GM18868 (cell line): ENCODE measurements around the gene ZNF33B.
"Not testable (repeated sequence)": the region's sequence is repeated elsewhere in the genome, so short reads cannot be mapped to it uniquely, and the experiment has no call there.

Experiments
- ATAC-seq: cut with Tn5 transposase; IDR thresholded peaks from one replicate; pipeline ENCODE4 v1.9.1; 2021; ENCODE audit warnings: mild to moderate bottlenecking, moderate library complexity; ENCODE audit not compliant: unreplicated experiment

The ZNF33B gene

DNA sequence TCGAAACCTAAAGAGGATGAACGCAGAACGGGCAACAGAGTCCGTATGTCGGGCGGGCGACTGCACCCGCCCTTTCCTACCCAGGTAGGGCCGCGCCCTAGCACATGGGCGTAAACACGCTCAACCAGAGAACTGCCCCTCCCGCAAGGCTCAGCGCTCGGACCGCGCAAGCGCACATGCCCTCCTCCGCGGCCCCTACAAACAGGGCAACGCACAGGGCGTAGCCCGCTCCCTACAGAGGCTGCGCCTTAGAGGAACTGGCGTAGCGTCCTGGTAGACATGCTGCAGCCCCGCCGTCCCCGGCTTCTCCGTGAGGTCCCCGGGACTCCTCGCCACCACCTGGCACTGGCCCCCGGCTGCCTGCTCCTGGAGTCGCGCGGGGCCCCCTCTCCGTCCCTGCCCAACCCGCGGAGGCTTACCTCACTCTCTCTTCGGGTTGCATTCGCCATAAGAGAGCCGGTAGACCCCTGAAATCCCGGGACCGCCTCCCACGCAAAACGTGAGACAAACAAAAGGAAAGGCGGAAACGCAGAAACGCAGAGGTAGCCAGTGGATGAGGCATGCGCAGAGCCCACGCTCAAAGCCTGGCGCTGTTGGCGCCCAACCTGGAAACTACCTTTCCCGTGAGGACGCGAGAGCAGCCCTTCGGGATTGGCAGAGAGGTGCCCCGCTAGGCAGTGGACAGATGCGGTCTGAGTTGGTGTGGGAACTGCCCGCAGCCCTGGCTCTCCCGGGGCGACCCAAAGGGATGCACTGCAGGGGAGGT, at the start of gene ZNF33B:
Gene ZNF33B, minus strand, starts transcription at position 516 of the 766 bp plus-strand sequence. CDS start 1,642 bp downstream, outside the sequence.
- ATAC-seq: peak; percentile 91

GRCh38 chr10:42684517-42684916, 46.1 kb upstream of the ZNF33B start:
- ATAC-seq: no peak

- no peak for ATAC-seq
These were observed 41.9 kb upstream of the ZNF33B start for GRCh38 chr10:42680267-42680666.

DNA sequence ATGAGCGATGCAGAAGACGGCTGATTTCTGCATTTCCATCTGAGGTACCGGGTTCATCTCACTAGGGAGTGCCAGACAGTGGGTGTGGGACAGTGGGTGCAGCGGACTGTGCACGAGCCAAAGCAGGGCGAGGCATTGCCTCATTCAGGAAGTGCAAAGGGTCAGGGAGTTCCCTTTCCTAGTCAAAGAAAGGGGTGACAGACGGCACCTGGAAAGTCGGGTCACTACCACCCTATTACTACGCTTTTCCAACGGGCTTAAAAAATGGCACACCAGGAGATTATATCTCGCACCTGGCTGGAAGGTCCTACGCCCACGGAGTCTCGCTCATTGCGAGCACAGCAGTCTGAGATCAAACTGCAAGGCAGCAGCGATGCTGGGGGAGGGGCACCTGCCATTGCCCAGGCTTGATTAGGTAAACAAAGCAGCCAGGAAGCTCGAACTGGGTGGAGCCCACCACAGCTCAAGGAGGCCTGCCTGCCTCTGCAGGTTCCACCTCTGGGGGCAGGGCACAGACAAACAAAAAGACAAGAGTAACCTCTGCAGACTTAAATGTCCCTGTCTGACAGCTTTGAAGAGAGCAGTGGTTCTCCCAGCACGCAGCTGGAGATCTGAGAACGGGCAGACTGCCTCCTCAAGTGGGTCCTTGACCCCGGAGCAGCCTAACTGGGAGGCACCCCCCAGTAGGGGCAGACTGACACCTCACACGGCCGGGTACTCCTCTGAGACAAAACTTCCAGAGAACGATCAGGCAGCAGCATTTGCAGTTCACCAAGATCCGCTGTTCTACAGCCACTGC, 27.0 kb upstream of the ZNF33B start:
- not testable (repeated sequence) for ATAC-seq

DNA sequence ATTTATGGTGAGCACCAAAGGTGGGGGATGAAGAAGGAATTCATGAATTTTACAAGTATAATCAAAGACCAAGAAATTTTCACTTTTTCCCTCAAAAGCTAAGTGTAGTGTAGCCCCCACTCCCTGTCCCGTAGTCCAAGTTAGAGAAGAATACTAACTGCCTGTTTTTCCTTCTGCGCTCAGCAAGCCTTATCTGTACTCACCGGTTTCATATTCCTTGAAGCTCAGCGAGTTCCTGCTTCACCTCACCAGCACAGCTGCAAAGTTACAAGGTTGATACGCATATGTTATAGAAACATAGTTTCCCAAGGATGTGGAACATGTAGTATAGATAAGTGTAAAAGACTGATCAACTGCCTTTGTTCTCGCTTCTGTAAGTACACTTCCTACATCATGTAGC, 16.0 kb upstream of the ZNF33B start:
- no peak for ATAC-seq

DNA sequence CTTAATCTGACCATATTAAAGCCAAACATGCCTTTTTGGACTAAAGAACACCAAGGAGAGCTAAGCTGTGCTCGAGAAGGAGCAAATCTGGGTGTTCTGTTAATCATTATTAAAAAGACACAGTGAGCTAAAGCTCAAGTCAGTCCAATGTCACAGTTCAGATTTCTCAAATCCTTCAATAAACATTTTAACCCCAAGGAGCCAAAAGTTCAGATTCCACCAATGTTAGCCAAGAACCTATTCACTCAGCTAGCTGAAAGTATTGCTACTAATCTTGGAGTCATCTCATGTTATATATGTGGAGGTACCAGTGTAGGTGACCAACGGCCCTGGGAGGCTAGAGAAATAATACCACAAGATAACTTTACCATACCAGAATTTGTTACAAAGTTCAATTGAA, 14.5 kb upstream of the ZNF33B start:
- ATAC-seq: no peak

DNA sequence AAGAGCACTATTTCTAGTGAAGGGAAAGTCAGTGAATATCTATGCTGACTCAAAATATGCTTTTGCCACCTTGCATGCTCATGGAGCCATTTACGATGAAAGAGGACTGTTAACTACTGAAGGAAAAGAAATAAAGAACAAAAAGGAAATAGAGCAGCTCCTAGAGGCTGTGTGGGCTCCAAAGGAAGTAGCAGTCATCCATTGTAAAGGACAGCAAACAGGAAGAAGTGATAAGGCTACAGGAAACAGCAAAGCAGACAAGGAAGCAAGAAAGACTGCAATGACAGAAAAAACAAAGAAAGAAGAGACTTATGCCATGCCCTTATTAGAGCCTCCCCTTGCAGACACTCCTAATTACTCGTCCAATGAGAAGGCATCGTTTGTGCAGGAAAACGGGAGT, 12.0 kb upstream of the ZNF33B start:
- ATAC-seq: no peak

GRCh38 chr10:42648512-42648911, 10.1 kb upstream of the ZNF33B start:
- ATAC-seq: no peak

- no peak for ATAC-seq
These were observed 8.6 kb upstream of the ZNF33B start for GRCh38 chr10:42646687-42647640.

DNA sequence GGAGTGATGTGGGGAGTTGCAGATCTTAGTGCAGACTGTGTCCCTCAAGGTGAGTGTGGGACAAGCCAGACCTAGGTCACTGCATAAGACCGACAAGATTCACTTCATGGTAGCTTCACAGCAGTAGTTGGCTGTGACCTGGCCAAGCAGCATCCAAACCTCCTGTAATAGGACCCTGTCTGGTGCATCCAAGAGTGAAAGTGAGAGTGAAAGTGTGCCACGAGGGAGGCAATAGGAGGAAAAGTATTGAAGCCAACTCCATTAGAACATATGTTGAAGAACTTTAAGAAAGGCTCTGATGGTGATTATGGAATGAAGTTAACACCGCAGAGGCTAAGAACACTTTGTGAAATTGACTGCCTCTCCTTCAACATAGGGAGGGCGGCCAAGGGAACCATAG, 7.8 kb upstream of the ZNF33B start:
- ATAC-seq: no peak

DNA sequence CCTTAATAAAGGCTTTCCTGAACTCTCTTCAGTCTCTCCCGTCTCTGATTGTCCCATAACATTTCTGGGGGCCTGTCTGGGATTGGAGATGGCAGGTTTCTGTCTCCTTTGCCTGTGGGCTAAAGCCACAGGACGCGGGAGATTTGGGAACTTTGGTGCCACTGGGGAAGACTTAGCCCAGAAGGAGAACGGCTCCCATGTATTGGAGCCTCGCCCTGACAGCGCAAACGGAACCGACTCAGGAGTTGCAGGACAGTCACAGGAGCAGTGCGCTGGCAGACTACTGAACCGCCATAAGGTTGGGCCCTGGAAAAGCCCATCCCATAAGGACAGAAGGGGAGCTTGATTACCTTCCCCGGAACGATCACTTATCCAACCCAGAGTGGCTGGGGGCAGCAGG, 7.1 kb upstream of the ZNF33B start:
- no peak for ATAC-seq

DNA sequence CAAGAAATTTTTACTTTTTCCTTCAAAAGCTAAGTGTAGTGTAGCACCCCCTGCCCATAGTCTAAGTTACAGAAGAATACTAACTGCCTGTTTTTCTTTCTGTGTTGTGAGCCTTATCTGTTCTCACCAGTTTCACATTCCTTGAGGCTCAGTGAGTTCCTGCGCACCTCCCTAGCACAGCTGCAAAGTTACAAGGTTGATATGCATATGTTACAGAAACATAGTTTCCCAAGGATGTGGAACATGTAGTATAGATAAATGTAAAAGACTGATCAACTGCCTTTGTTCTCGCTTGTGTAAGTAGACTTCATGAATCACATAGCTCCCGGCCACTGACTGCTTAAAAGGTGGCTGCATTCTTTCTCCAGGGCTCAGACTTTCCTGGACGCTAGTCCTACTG, 6.7 kb upstream of the ZNF33B start:
- no peak for ATAC-seq

GRCh38 chr10:42640610-42641229, 2.4 kb upstream of the ZNF33B start:
- ATAC-seq: no peak

GRCh38 chr10:42638821-42639270, 476 bp upstream of the ZNF33B start:
- ATAC-seq: no peak

DNA sequence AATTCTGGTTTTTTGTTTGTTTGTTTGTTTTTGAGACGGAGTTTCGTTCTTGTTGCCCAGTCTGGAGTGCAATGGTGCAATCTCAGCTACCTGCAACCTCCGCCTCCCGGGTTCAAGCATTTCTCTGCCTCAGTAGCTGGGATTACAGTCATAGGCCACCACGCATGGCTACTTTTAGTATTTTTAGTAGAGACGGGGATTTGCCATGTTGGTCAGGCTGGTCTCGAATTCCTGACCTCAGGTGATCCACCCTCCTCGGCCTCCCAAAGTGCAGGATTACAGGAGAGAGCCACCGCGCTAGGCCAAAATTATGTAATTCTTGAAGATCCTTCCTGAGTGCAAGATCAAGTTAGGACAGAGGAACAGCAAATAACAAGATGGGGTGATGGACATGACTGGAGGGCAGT, 719 bp downstream of the ZNF33B start:
- no peak for ATAC-seq

DNA sequence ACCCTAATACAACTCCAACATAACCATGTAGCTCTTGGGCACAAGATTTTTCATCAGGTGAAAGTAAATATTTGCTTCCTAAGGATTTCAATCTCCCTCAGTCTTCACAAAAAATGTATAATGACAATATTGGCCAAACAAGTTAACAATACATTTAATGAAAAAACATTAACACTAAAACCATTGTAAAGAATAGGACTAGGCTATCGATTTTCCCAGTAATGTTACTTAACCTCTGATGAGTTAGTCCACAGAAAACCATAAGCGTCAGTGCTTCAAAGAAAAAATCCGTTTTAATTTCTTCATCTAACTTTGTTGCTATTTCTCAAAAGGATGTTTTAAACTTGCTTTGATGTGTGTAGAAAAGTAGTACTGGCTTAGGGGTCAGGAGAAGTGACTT, 1.2 kb downstream of the ZNF33B start:
- ATAC-seq: no peak

GRCh38 chr10:42635098-42635497, 3.3 kb downstream of the ZNF33B start:
- ATAC-seq: no peak

DNA sequence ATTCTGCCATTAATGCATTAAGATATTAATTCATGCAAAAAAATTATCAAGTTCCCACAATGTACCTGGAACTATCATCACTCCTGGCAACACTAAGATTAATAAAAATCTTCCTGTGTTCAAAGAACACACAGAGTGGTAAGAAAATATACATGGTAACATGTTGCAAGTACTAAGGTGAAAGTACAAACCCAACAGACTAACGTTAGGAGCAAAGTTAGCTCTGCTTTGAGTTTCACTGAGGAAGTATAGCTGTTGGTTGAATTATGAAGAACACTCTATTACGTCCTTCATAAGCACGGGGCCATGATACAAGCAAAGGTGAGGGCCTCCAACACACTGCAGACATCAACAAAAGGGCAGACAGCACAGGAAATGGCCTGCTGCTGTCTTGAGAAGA, 5.8 kb downstream of the ZNF33B start:
- no peak for ATAC-seq

GRCh38 chr10:42630537-42631134, 7.7 kb downstream of the ZNF33B start:
- peak; percentile 48 for ATAC-seq

- ATAC-seq: no peak
These were observed 14.4 kb downstream of the ZNF33B start for GRCh38 chr10:42623929-42624328.
